22Rv1 (cell line): ENCODE data around the gene EGFLAM.

ENCODE experiments used
- ZFX ChIP-seq: fragments of 450-650 bp; IDR thresholded peaks from 2 replicates; pipeline ENCODE4 v1.6.1; 2017; ENCODE audit warnings: antibody characterized with exemption, borderline replicate concordance
- TF ChIP-seq, protein P1 (sequence below): fragments of 450-650 bp; IDR thresholded peaks from 2 replicates; pipeline ENCODE4 v1.5.1; 2017; ENCODE audit warnings: mild to moderate bottlenecking

DNA sequence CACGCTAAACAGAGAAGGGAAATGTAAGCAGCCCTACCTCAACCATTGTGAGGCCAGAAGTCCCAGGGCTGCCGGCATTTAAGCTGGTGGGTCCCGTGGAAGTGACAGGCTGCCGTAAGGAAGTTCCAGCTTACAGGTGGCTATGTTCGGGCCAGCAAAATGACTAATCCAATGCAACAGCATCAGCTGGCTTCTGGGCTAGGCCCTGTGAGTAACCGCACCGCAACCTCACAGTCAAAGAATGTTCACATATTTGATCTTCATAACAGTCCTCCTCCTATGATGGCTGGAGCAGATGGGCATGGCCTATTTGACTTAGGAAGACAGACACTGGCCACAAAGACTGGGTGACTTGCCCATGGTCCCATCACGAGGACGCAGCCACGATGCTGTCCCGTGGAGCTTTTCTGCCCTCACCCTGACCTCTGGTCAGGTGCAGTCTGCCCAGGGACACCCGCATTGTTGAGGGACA lies 209.9 kb downstream of the EGFLAM start:
- TF ChIP-seq, protein P1, sequence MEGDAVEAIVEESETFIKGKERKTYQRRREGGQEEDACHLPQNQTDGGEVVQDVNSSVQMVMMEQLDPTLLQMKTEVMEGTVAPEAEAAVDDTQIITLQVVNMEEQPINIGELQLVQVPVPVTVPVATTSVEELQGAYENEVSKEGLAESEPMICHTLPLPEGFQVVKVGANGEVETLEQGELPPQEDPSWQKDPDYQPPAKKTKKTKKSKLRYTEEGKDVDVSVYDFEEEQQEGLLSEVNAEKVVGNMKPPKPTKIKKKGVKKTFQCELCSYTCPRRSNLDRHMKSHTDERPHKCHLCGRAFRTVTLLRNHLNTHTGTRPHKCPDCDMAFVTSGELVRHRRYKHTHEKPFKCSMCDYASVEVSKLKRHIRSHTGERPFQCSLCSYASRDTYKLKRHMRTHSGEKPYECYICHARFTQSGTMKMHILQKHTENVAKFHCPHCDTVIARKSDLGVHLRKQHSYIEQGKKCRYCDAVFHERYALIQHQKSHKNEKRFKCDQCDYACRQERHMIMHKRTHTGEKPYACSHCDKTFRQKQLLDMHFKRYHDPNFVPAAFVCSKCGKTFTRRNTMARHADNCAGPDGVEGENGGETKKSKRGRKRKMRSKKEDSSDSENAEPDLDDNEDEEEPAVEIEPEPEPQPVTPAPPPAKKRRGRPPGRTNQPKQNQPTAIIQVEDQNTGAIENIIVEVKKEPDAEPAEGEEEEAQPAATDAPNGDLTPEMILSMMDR: no peak
- TF ChIP-seq ZFX: no peak
